ENCODE data around the gene CTNNB1.

Gene CTNNB1

GRCh38 chr3:41236228-41236627 is 36.9 kb downstream of the CTNNB1 start:
- DNase-seq (ENCODE audit: low spot score): no peak
- in situ Hi-C loops (cut with MboI; ENCODE audit: low pct_unique_long_range_greater_than_20kb, low sequenced_read_pairs, unreplicated experiment): no loop called here
- TF ChIP-seq CTCF (IDR thresholded peaks at IDR 0.05; ENCODE audit: extremely low read depth, insufficient read depth, missing control alignments): no peak

DNA sequence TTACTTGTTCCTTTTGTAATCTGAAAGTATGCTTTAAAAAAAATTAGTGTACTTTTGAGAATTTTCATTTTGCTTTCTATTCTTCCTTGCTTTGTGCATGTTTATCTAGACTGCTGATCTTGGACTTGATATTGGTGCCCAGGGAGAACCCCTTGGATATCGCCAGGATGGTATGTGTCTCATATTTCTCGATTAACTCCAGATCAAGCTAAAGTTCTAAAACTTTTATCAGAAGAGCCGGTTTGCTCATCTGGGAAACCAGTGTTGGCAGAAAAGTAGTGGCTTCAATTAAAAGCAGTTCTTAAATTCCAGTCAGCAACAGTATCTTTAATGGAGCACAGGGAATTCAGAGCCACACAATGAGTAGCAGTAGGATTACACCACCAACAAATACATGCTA is 38.6 kb downstream of the CTNNB1 start:
- TF ChIP-seq CTCF (IDR thresholded peaks at IDR 0.05; ENCODE audit: extremely low read depth, insufficient read depth, missing control alignments): no peak
- in situ Hi-C loops (cut with MboI; ENCODE audit: low pct_unique_long_range_greater_than_20kb, low sequenced_read_pairs, unreplicated experiment): no loop called here
- DNase-seq (ENCODE audit: low spot score): no peak

GRCh38 chr3:41239587-41239986 is 40.3 kb downstream of the CTNNB1 start:
- in situ Hi-C loops (cut with MboI; ENCODE audit: low pct_unique_long_range_greater_than_20kb, low sequenced_read_pairs, unreplicated experiment): no loop called here
- no peak for TF ChIP-seq CTCF (IDR thresholded peaks at IDR 0.05; ENCODE audit: extremely low read depth, insufficient read depth, missing control alignments)
- no peak for DNase-seq (ENCODE audit: low spot score)

DNA sequence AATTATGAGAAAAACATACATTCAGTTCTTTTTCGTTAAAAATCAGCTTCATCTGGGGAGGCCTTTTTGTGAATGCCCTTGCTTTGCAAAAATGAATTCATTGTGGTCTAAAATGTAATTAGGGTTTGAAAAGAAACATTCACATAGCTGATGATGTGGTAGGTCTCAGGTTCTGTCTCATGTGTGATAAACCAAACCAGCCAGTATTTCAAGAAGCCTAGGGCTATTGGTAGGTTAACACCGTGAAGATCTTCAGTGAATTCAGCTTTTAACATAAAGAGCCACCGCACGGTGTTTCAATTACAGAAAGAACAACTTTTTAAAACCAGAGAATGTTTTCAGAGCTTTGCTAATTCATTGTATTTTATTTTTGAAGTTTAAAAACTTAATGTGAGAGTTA is 41.9 kb downstream of the CTNNB1 start:
- TF ChIP-seq CTCF (IDR thresholded peaks at IDR 0.05; ENCODE audit: extremely low read depth, insufficient read depth, missing control alignments): no peak
- no peak for DNase-seq (ENCODE audit: low spot score)
- in situ Hi-C loops (cut with MboI; ENCODE audit: low pct_unique_long_range_greater_than_20kb, low sequenced_read_pairs, unreplicated experiment): no loop called here

GRCh38 chr3:41241800-41242571 is 42.7 kb downstream of the CTNNB1 start:
- DNase-seq (ENCODE audit: low spot score): no peak
- no peak for TF ChIP-seq CTCF (IDR thresholded peaks at IDR 0.05; ENCODE audit: extremely low read depth, insufficient read depth, missing control alignments)

DNA sequence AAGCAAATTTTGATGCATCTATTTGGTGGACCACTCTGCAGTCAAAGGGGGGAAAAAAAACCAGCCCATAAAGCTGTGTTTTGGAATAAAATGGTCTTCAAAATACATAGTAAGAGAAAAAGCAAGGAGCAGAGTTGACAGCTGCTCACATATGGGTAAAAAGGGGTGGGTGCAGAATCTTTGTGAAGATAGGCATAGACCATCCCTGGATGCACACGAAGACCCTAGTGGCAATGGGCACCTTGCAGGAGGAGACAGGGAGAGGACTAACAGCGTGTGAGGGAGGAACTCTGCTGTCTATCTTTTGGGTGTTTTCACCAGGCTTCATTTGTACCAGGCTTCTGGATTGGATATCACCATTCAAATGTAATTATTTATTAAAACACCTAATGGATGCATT is 43.9 kb downstream of the CTNNB1 start:
- TF ChIP-seq CTCF (IDR thresholded peaks at IDR 0.05; ENCODE audit: extremely low read depth, insufficient read depth, missing control alignments): no peak
- DNase-seq (ENCODE audit: low spot score): no peak
- in situ Hi-C loops (cut with MboI; ENCODE audit: low pct_unique_long_range_greater_than_20kb, low sequenced_read_pairs, unreplicated experiment): no loop called here

More at GRCh38 chr3:41241800-41242571, 42.7 kb downstream of the CTNNB1 start:
- in situ Hi-C loops (cut with MboI; ENCODE audit: low pct_unique_long_range_greater_than_20kb, low sequenced_read_pairs, unreplicated experiment): no loop called here
